Left renal cortex interstitium (tissue), 4 donors: ENCODE data around the gene KIF16B. TPM values are rescaled to one million over a fixed set of nuclear protein-coding genes. Genes with fewer than 3 reads are reported as not detected.
"Not testable (repeated sequence)": the region's sequence is repeated elsewhere in the genome, so short reads cannot be mapped to it uniquely, and the experiment has no call there.

Experiments
- DNase-seq, 4 donors: peaks; one replicate each; pipeline ENCODE4 v3.0.0-alpha.2; 2013; ENCODE audit warnings: low read depth in 4 of 4, low spot score in 2 of 4, missing footprints in 1 of 4
- polyA plus RNA-seq, 4 donors: library from polyadenylated mRNA; unstranded; fragments of 120-200 nt; gene quantifications; one replicate each; pipeline ENCODE4 v1.2.1, GENCODE V29; 2013; ENCODE audit not compliant: insufficient read length in 4 of 4

The KIF16B gene
- polyA plus RNA-seq, 4 donors: 16.8 to 26.0 (median 23.4) TPM

DNA sequence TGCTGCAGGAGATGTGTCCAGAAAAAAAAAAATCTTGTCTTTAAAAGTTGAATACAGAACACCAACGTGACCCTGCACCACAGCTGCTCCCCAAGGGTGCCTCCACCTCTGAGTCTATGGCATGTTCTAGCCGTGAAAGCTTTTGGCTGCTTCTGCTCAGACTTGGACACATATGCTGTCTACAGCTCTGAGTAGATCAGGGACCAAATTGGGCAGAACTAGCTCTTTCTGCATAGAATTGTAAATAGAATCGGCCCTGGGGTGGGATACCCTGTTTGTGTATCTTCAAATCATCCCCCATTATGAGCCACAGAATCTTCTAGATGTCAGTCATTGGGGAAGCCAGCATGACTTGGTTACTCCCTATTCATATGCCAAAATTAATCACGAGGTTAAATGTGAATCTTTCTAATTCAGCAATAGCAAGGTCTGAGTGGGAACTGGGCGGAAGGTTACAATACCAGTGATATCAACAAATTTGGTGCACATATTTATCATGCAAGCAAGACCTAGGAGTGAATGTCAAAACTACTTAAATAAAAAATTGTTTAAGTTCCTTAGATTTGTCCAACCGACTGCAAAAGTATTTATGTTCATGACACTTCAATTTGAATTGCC lies 302.8 kb downstream of the KIF16B start:
- no peak for DNase-seq

DNA sequence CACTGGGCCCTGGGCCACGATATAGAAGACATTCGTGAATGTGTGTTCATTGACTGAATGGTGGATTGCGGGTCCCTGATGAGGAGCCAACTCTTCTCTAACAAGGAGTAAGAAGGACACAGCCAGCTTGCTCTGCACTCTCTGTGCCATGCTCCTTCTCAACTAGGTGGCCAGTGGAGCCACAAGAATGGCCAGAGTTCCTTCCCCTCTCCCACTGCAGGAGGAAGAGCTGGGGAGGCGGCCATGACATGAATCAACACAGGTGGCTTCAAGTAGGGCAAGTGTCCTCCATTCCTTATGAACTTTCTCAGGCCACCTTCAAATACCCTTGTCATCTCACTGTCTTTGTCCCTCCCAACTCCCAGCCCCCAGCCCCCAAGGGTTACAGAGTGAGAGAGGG lies 305.7 kb downstream of the KIF16B start:
- no peak for DNase-seq

DNA sequence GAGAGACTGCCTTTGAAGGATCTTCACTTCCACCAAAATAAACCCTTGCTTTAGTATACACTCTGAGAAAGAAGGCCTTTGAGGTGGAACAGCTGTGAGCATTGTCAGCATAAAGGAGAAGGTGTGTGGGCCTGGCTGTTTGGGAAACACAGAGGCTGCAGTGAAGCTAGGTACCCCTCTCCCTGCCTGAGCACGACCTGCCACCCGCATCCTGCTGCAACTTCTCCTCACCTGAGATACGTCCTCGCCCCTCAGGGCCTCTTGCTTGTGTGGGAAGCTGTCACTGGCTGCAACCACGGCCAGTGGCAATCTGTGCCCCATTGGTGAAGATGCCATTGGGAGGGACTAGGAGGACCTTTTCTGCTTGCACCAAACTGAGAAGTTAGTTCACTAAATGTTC lies 307.9 kb downstream of the KIF16B start:
- no peak for DNase-seq

GRCh38 chr20:16263582-16263981 lies 309.7 kb downstream of the KIF16B start:
- no peak for DNase-seq

DNA sequence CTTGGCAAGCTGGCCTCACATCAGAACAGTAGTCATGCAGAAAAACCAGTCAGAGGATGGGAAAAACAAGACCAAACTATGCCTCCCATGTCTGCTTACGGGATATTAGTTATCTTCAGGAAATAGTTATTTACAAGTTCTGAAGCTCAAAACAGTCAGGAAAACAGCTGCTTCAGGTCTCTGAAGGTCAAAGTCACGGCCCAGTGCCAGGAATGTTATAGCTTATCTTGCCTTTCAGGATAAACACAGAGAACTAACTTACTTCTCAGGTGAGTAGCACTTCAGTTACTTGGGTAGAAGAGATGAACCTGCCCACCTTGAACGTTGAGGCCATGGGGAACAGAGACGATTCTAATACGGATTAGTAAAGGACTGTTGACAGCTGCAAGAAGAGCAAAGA lies 310.7 kb downstream of the KIF16B start:
- DNase-seq: no peak

- no peak for DNase-seq
Measured at GRCh38 chr20:16261733-16262273, 311.4 kb downstream of the KIF16B start.

GRCh38 chr20:16260911-16261310 lies 312.3 kb downstream of the KIF16B start:
- DNase-seq: no peak

GRCh38 chr20:16260133-16260532 lies 313.1 kb downstream of the KIF16B start:
- DNase-seq: not testable (repeated sequence)

- DNase-seq: no peak
Measured at GRCh38 chr20:16258766-16259165, 314.5 kb downstream of the KIF16B start.

DNA sequence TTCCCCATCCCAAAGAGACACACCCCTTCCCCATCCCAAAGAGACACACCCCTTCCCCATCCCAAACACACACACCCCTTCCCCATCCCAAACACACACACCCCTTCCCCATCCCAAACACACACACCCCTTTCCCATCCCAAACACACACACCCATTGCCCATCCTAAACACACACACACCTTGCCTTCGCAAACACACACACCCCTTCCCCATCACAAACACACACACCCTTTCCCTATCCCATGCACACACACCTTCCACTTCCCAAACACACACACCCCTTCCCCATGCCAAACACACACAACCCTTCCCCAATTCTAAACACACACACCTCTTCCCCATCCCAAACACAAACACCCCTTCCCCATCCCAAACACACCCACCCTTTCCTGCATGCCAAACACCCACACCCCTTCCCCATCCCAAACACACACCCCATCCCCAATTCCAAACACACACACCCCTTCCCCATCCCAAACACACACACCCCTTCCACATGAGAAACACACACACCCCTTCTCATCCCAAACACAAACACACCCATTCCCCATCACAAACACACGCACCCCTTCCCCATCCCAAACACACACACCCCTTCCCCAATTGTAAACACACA lies 315.3 kb downstream of the KIF16B start:
- DNase-seq: no peak

DNA sequence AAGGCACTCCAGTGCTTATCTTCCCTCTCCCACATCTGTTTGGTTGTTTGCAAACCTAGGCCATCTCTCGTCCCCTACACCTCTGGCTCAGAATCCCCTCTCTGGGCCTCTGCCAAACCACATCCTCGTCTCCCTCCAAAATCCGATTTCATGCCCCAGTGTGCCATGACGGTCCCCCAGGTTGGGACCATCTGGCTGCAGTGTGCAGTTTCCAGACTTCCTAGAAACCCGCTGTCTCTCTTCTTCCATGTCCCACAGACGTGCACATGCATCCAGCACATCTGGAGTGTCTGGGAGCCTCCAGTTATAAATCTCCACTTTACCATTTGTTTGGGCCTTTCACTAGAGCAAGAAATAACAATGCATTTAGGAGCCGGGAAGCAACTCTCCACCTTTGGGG lies 316.2 kb downstream of the KIF16B start:
- DNase-seq: no peak

- no peak for DNase-seq
Measured at GRCh38 chr20:16246870-16247269, 326.4 kb downstream of the KIF16B start.

DNA sequence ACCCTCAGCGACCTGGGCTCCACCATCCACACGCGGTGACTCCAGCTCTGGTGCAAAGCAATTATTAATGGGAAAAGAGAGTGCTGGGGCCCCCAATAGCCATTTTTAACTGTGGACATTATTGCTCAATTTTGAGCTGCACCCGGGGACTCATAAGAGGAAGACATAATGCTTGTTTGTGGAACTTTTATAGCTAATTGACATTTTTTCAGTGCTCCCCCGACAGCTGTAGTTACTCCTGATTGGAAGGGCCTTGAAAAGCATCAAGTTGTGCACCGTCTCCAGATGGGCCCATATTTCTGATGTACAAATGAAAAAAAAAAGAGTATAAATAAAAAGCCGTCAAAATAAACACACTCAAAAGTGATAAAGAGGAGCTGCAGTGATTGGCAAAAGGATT lies 327.0 kb downstream of the KIF16B start:
- DNase-seq: no peak

DNA sequence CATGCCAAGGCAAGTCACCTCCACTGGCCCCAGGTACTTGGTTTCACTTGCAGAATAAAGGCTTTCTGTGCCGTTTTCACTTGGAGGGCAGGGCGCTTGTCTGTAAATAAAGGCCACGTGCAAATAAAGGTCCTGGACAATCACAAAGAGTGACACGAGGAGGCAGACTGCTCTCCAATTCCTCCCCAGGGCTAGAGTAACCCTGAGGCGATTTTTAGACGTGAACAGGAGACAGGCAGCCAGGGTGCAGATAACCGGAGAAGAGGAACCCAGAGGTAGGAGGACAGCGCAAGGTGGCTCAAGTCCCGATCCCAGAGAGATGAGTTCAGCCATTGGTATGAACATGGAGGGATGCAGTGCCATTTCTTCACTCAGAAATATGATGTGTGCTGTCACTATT lies 327.4 kb downstream of the KIF16B start:
- DNase-seq: no peak

DNA sequence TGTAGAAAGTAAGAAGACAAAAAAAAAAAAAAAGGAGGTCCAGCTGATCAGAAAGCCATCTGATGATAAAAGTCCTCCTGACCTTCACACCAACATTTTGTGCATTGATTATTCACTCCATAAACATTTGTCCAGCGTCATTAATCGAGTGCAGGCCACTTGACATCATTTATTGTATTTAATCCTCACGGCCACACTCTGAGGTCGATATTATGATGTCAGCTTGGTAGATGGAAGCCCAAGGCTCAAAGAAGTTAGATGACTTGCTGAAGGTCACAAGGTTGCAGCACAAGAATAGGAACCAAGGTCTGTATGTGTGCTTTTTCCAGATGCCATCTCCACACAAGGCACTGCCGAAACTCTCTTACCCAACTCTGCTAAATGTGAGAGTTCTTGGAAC lies 328.4 kb downstream of the KIF16B start:
- no peak for DNase-seq

DNA sequence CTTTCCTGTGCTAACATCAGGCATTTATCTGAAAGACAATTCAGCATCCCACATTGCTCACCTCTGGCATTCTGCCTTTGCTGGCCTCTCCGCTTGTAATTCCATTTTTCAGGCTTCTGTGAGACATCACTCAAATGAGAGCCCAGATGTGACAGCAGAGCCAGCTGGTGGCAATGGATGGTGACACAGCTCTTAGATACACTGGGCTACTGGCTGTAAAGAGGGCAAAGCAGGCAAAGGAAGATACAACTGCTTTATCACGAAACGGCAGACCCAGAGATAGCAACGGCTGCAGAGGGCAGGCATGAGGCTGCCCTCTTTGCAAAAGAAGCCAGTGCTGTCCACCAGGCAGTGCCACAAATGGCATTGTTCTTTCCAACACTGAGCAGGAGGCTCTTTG lies 329.8 kb downstream of the KIF16B start:
- DNase-seq: no peak

GRCh38 chr20:16241911-16242310 lies 331.3 kb downstream of the KIF16B start:
- DNase-seq: no peak

GRCh38 chr20:16240355-16240754 lies 332.9 kb downstream of the KIF16B start:
- no peak for DNase-seq

- no peak for DNase-seq
Measured at GRCh38 chr20:16236589-16237241, 336.5 kb downstream of the KIF16B start.

- no peak for DNase-seq
Measured at GRCh38 chr20:16230402-16230801, 342.8 kb downstream of the KIF16B start.

GRCh38 chr20:16229813-16230212 lies 343.4 kb downstream of the KIF16B start:
- DNase-seq: no peak

DNA sequence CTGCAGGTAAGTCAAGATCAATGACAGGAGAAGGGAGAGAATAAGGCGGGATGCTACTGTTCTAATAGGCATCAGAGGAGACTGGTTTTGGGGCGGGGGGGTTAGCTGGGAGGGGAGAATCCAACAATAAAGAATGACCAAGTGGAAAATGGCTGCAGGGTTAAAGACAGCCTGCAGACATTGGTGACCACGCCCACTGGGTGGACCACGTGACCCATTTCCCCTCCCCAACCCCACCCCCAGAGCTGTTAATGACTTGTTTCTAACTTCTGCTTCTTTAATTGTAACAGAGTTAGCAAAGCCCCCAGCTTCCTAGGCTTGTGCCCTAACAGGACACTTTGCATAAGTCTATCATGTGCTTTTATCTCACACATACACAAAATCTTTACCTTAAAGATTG lies 344.5 kb downstream of the KIF16B start:
- no peak for DNase-seq
